Activated CD4-positive, alpha-beta T cell treated with anti-CD3 and anti-CD28 coated beads for 48 hours (primary cell): ENCODE measurements around the gene DEDD.
"Not testable (repeated sequence)": the region's sequence is repeated elsewhere in the genome, so short reads cannot be mapped to it uniquely, and the experiment has no call there.

Source experiments
- DNase-seq: peaks from one replicate; pipeline ENCODE4 v3.0.0-alpha.2; 2020

DEDD gene

DNA sequence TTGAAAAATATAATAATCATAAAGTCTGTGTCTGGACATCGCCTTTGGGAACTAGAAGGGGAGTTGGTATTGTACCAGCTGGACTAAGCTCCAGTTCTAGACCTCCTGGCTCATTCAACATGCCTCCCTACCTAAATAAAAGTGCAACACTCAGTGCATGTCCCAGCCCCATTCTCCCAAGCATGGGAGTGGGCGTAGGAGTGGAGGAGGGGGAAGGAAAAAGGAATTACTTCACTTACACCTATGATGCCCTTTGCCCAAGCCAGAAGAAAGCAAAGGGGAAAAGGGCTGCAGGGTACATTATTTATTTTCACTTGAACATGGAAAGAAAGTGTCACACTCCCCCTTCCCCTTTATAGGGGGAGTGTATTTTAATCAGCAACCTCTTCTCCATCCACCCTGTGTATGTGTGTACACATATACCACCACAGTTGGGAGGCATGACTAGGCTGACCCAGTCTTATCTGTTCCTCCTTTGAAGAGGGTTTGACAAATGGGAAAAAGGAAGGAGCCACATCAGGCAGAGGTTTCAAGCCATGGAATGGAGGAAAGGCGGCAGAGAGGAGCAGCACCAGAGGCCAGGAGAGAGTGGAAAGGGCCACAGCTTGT is 11.3 kb downstream of the DEDD start:
- no peak for DNase-seq

DNA sequence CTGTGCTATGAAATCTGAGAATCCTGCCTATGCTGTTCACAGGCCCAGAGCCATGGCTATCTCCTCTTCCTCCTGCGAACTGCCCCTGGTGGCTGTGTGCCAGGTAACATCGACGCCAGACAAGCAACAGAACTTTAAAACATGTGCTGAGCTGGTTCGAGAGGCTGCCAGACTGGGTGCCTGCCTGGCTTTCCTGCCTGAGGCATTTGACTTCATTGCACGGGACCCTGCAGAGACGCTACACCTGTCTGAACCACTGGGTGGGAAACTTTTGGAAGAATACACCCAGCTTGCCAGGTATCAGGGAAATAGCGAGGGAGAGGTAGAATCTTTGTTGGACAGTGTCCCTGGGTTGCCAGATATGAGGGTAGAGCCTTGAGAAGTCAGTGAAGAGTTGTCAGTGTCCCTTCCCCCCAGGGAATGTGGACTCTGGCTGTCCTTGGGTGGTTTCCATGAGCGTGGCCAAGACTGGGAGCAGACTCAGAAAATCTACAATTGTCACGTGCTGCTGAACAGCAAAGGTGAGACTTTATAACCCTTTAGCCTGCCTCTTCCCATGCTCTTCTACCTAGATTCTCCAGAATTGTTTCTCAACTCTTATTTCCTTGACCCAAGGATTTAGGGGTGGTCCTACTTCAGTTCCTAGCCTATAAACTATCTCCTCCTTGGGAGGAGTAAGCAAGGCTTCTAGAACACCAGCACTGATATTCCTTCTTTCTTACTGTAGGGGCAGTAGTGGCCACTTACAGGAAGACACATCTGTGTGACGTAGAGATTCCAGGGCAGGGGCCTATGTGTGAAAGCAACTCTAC is 13.2 kb downstream of the DEDD start:
- peak; percentile 82 for DNase-seq

DNA sequence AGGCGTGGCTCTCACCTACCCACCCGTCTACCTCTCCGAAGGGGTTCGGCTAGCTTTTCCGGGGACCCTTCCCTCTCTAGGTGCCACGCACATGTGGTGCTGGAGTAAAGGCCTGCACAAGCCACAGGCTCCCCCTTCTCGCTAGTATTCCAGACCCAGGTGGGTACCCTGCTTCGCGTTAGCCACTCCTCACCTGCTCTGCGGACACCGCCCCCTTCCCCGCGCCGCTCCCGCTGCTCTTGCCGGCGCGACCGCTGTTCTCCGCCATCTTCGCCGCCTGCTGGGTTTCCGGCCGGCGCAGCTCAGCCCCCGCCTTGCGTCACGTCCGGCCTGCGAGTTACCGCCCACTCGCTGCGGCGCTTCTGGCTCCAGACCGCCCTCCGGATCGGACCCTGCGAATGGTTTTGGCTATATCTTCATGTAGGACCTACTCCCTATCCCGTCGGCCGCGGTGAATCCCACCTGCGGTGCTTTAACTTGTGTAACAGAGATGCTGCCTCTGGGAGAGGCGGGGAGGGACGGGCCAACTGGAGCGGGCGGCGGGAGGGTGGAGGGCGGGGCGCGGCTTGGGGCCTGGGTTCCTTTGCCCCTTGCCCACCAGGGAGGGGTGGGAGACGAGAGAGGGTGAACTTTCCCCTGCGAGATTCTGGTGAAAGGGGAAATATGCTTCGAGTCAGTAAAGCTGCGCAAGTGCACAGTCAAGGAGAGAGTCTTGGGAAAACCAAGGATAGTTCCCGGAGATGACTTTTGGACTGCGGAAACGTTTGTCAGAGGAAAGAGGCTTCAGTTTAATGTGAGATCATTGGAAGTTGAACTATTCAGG is 14.5 kb downstream of the DEDD start, which contains the start of the genes NIT1 and PFDN2:
TSS of gene NIT1 (plus strand) at position 347 of the 823 bp plus-strand sequence. CDS start at position 419, 72 bp downstream.
TSS of gene PFDN2 (minus strand) at position 279 of the 823 bp plus-strand sequence. CDS start at position 268, 11 bp downstream.
- DNase-seq: peak; percentile 92

DNA sequence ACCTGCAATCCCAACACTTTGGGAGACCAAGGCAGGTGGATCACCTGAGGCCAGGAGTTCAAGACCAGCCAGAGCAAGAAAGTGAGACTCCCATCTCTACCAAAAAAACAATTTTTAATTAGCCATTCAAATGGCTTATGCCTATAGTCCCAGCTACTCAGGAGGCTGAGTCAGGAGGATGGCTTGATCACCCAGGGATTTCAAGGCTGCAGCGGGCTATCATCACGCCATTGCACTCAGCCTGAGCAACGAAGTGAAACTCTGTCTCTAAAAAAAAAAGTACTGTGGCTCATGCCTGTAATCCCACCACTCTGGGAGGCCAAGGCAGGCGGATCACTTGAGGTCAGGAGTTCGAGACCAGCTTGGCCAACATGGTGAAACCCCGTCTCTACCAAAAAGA is 16.5 kb downstream of the DEDD start:
- DNase-seq: not testable (repeated sequence)

DNA sequence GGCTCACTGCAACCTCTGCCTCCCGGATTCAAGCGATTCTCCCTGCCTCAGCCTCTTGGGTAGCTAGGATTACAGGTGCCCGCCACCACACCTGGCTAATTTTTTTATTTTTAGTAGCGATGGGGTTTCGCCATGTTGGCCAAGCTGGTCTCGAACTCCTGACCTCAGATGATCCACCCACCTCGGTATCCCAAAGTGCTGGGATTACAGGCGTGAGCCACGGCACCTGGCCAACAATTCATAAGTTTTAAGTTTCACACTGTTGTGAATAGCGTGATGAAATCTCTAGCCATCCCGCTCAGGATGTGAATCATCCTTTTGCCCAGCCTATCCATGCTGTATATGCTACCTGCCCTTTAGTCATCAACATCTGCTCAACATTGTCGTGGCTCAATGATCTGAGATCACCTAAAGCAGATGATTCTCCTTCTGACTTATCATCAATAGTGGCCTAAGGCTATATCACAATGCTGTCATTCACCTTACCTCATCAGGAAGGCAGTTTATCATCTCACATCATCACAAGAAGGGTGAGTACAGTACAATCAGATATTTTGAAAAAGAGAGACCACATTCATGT is 17.2 kb downstream of the DEDD start:
- peak; percentile 73 for DNase-seq

DNA sequence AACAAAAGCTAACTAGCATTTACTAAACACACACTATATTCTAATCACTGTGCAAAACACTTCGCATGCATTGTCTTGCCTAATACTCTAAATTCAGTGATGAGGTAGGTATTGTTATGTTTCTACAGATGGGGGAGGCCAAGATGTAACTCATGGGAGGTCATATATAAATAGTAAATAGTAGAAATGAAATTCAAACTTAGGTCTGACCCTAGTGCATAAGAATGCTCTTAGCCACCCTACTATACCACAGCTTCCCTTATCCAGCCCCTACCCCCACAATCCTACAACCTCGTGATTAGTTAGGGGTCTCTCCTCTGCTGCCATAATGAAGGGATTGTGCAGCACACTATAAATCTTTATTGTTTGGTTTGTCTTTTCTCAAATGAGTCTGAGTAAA is 17.9 kb downstream of the DEDD start:
- DNase-seq: no peak

DNA sequence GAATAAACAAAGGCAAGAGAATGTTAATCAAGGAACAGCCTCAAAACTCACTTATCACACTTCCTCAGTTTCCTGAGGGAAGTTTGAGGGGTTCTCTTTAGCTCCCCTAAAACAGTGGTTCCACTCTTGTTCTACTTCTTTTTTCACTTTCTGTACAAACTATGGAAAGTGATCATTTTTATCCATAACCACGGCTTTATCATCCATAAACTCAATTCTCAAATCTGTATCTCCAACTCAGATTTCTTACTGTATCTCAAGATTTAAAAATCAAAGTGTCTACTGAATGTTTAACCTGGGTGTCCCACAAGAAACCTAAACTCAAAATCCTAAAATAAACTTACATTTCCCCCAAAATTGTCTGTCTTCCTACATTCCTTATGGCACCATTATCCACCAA is 18.6 kb downstream of the DEDD start:
- DNase-seq: no peak

DNA sequence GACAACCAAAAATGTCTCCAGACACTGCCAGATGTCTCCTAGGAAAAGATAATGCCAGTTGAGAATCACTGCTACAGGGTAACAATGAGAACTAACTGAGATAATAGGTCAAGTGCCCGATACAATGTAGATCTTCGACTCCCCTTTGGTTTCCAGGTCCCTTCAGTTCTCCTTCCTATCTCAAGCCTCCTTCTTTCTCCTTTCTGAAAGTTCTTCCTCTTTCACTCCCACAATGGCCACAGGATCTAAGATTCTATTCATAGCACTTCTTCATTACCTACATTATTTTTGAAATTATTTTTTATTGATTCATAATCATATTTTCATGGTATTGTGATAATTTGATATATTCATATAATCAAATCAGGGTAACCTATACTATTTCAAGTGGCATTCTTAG is 20.9 kb downstream of the DEDD start:
- no peak for DNase-seq

DNA sequence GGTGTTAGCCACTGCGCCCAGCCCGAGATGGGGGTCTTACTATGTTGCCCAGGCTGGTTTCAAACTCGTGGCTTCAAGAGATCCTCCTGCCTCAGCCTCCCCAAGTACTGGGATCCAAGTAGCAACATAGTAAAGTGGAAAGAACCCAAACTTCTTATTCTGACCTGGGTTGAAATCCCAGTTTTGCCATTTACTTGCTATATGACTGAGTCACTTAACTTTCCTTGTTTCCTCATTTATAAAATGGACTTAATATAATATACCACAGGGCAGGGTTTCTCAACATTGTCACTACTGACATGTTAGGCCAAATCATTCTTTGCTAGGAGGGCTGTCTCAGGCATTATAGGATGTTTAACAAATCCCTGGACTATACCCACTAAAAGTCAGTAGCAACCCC is 21.4 kb downstream of the DEDD start:
- no peak for DNase-seq

DNA sequence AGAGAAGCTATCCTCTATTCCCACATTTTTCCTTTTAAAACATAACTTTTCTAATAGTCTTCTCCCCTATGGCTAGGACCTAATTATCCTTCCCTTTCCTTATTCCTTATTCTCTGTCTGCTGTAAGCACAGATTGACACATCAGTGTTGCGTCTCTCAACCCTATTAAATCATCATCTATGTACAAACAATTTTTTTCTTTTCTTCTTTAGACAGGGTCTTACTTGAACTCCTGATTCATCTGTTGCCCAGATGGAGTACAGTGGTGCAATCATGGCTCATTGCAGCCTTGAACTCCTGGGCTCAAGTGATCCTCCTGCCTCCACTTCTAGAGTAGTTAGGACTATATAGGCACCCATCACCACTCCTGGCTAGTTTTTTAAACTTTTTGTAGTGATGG is 26.0 kb downstream of the DEDD start:
- no peak for DNase-seq

DNA sequence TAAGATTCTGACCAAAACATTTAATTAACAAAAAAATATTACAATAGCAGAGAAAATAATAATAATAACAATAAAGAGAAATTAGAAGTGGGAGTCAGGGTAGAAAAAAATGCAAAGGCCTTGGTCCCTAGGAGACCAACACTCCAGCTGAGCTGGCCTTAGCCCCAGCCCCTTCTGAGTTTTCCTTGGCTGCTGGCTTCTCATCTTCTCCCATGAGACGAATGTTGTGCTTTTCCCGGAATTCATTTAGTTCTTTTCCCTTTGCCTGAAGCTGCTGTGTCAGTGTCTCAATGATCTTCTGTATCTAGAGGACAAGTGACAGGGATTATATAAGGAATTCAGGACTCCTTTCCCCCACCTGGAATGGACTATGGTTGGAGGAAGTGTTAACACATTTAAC is 31.9 kb downstream of the DEDD start:
- no peak for DNase-seq

DNA sequence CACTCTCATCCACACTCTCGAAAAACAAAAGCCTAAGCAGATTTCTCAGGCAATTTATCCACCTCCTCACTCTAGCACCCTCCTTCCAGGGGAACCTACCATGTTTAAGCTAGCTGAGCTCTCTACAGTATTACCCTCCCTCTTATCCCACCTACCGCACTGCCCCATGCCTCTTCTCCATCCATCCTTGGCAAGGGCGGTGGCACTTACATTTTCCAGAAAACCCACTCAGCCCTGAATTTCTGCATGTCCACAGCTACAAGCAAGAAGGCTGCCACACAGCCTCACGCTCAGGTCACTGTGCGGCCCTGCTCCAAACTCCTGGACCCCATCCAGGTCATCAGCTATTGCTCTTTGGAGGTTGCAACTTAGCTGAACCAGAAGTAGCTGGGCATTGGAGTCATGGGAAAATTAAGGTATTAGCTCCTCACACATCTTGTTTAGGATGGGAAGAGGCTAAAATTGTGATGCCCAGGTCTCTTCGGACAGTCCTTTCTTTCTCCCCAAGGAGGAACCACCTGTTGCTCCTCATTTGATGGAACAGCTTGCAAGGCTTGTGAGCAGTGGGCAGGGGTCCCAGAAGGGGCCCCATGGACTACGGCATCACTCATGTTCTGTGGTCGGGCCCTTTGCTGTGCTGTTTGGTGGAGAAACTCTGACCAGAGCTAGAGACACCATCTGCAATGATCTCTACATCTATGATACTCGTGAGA is 33.2 kb downstream of the DEDD start:
- no peak for DNase-seq

DNA sequence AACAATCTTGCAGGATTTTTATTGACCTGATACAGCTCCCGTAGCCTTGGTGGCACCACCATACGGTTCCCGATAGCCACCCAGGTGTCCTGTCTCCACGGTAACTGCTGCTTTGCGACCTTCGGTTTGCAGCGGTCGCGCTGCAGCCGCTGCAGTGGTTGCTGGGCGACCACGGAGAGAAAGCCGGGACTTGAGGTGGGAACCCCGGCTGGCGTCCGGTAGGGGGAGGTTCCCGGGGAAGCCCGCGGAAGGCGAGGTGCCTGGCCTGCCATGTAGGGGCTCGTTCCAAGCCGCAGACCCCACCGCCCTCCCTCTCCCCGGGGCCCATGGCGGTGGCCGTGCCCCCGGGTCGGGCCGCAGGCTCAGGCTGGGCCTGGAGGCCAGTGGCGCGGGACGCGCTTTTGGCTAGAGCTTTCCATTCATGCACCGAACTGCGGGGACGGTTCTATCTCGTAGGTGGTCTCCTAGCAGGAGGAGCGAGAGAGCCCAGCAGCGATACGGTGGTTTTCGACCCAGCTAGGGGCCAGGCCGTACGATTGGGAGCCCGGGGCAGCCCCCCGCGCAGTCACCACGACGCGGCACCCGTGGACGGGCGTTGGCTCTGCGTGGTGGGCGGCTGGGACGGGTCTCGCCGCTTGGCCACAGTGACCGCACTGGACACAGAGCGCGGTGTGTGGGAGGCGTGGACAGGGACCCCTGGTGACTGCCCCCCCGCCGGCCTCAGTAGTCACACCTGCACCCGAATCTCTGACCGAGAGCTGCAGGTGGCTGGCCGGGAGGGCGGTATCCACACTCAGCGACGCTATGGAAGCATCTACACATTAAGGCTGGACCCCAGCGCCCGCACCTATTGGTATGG is 34.0 kb downstream of the DEDD start, which contains the start of gene KLHDC9:
TSS of gene KLHDC9 (plus strand) at position 152 of the 859 bp plus-strand sequence. CDS start at position 327, 175 bp downstream.
- peak; percentile 82 for DNase-seq

DNA sequence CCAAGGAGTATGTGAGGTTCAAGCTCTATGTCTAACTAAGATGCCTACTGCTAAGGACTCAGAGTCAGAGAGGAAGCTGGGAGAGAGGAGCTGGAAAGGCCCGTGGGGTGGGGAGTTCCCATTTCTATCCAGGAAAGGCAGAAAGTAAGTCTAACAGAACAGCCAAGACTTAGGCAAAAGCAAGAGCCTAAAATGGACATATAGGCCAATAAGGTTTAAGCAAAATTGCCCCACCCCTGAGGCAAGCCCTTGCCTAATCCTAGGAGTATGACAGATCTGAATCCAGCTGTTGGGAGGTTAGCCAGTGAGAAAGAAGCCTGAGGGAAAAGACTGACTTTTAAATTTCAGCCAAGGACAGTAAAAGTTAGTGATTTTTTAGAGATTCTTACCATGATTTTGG is 35.9 kb downstream of the DEDD start:
- no peak for DNase-seq

DNA sequence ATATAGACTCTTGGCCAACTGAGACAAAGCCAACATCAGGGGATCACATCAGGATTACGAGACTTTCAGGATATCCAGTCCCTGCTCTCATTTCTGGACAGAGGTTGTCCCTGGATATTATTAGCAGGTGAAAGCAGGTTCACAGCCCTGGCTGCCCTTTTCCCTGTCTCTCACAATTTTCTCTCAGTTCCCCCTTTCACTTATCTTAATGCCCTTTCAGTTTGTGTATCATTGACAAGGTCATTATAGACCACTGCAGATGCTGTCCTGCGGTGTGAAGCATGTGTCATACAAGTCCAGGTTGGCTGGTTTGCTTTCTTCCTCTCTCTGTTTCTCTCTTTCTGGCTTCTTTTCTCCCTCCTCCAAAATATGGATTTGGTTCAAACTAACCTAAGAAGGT is 36.5 kb downstream of the DEDD start:
- DNase-seq: no peak

DNA sequence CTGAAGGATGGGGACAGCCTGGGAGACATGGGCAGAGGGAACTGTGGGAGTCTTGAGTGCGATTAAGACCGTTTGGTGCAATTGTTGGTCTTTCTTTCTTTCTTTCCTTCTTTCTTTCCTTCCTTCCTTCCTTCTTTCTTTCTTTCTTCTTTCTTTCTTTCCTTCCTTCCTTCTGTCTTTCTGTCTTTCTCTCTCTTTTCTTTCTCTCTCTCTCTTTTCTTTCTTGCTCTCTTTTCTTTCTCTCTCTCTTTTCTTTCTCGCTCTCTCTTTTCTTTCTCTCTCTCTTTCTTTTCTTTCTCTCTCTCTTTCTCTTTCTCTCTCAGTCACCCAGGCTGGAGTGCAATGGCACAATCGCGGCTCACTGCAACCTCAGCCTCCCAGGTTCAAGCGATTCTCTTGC is 37.2 kb downstream of the DEDD start:
- DNase-seq: no peak

DNA sequence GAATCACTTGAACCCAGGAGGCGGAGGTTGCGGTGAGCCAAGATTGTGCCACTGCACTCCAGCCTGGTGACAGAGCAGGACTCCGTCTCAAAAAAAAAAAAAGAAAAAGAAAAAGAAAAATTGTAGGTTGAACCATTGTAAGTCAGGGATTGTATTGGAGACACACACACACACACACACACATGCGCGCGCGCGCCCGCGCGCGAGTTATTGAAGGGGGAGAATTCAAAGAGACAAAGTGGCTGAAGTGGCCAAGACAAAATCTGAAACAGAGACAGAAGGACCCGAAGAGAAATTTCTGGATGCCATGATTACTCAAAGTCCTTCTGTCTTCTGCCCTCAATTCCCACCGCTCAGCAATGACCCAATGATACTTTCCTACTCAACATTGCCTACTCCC is 38.0 kb downstream of the DEDD start:
- DNase-seq: no peak

DNA sequence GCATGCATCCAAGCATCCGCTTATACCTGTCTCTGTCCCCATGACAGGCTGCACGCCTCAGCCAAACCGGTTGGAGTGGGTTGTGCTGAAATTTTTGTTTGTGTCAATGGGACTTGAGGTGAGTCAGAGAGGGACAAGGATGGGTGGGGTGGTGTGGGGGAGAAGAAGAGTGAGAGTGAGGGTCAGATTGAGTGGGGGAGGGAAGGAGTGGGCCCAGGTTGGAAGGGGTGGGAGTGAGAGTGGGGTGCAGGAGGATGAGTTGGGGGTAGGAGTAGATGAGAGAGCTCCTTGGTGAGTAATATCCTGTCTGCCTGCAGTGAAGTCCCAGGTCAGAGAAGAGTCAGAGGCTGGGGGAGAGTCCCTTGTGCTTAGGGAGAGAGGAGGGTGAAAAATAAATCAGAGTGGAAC is 39.8 kb downstream of the DEDD start:
- DNase-seq: peak; percentile 64

DNA sequence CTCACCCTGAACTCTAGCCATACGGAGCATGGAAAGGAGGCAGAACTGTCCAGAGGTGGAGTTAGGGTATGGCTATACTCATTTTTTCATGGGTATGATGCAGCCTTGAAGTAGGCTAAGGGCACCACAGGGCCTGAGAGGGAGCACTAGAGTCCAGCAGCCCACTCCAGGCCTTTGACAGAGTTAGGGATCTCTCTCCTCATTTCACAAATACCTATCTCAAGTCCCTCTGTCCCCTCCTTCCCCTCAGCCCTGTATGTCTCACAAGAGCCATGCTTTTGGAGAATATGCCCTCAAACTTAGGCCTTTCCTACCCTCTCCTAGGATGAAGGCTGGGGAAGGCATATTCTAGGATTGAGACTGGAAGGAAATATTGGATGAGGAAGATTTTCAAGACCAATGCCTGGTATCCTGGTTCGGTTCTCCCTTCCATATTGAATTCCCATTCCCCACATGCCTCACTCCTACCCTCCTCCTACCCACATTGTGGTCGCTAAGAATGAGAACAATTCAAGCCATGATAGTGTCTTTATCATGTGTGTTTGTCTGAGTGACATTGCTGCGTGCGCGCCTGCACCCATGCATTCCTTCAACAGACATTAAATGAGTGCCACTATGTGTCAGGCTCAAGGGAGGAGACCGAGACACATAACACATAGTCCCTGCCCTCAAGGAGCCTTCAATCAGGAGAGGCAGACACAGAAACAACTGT is 40.5 kb downstream of the DEDD start:
- DNase-seq: no peak

DNA sequence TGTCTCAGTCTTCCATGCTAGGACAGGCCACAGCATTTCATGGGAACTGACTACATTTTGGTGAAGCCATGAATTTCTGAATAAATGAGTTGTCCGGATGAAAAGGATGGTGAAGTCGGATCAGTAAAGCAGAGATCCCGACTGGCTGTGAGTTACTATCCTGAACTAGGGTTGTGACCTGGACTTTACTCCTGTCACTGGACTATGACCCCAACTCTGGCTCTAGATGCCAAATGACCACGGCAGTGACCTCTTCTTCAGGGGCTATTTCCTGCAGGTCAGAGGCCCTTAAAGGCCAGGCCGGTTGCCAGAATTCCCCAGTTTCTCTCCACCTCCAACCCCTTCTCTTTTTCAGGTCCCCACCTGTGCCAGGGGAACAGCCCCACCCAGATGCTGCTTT is 41.4 kb downstream of the DEDD start:
- DNase-seq: no peak

DNA sequence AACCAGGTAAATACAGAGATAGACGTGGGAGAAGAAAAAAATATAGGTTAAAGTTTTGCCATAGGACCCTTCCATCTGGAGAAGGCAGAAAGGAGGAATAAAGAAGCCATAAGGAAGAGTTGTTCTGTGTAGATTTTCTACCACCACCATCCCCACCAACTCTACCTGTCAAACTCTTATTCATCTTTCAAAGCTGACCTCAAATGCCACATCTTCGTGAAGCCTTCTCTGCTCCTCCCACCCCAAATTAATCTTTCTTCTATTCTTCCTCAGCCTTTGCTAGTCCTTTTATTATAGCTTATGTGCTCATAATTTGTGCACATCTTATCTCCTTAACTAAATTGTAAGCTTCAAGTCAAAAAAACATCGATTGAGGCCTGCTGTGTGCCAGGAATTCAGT is 41.9 kb downstream of the DEDD start:
- no peak for DNase-seq
